Smooth muscle cell (in vitro differentiated cells): ENCODE measurements around the gene KCNN4. TPM values are rescaled to one million over a fixed set of nuclear protein-coding genes. Genes with fewer than 3 reads are reported as not detected.

Source experiments
- DNase-seq: peaks from one replicate; lab custom pipeline; 2025; ENCODE audit not compliant: unreplicated experiment; lab: John Stamatoyannopoulos, UW
- H2AFZ ChIP-seq: fragments of 200-600 bp; sonication (generic); 2 replicates; pipeline ENCODE4 v1.6.0; 2016; ENCODE audit warnings: antibody characterized with exemption, low read depth, mild to moderate bottlenecking
- H3F3A ChIP-seq: fragments of 200-600 bp; sonication (generic); 2 replicates; pipeline ENCODE4 v1.6.0; 2017; ENCODE audit warnings: antibody characterized with exemption, low read depth
- H3K27ac ChIP-seq: fragments of 200-600 bp; sonication (generic); 2 replicates; pipeline ENCODE4 v1.5.1; 2016; ENCODE audit warnings: low read depth, mild to moderate bottlenecking
- H3K27me3 ChIP-seq: fragments of 200-600 bp; sonication (generic); 2 replicates; pipeline ENCODE4 v1.6.1; 2016; ENCODE audit warnings: low read depth, mild to moderate bottlenecking
- H3K36me3 ChIP-seq: fragments of 200-600 bp; sonication (generic); 2 replicates; pipeline ENCODE4 v1.5.1; 2016; ENCODE audit warnings: low read depth
- H3K4me1 ChIP-seq: fragments of 200-600 bp; sonication (generic); 2 replicates; pipeline ENCODE4 v1.5.1; 2016; ENCODE audit warnings: low read depth
- H3K4me2 ChIP-seq: fragments of 200-600 bp; sonication (generic); 2 replicates; pipeline ENCODE4 v1.6.0; 2016; ENCODE audit warnings: mild to moderate bottlenecking
- H3K4me3 ChIP-seq: fragments of 200-600 bp; sonication (generic); 2 replicates; pipeline ENCODE4 v1.5.1; 2016; ENCODE audit warnings: mild to moderate bottlenecking
- H3K79me2 ChIP-seq: fragments of 200-600 bp; sonication (generic); 2 replicates; pipeline ENCODE4 v1.6.0; 2016; ENCODE audit warnings: low read depth, mild to moderate bottlenecking
- H3K9ac ChIP-seq: fragments of 200-600 bp; sonication (generic); 2 replicates; pipeline ENCODE4 v1.6.0; 2016; ENCODE audit warnings: low read depth
- H3K9me3 ChIP-seq: fragments of 200-600 bp; sonication (generic); replicated peaks from 2 replicates; pipeline ENCODE4 v1.5.1; 2016; ENCODE audit warnings: low read depth
- H4K20me1 ChIP-seq: fragments of 200-600 bp; sonication (generic); 2 replicates; pipeline ENCODE4 v1.6.0; 2016; ENCODE audit warnings: low read depth
- WGBS: methylation state at CpG from one replicate; pipeline ENCODE4 v1.1.7; 2016; ENCODE audit warnings: low lambda C conversion rate; 5-methylcytosine and 5-hydroxymethylcytosine counted together
- polyA plus RNA-seq: library from polyadenylated mRNA; unstranded; fragments of >200 nt; fragmentation: Nextera tagmentation; extraction: Ambion mirVana; gene quantifications from 2 replicates; pipeline ENCODE4 v1.2.1, GENCODE V29; 2016
- total RNA-seq: library from RNA; depleted of rRNA; stranded (reverse); fragments of >200 nt; gene quantifications from 2 replicates; pipeline ENCODE4 v1.2.3, GENCODE V29; 2014
- TF ChIP-seq, protein P1 (sequence below): fragments of 200-600 bp; sonication (generic); IDR thresholded peaks from 2 replicates; pipeline ENCODE4 v1.5.1; 2017; ENCODE audit warnings: borderline replicate concordance, mild to moderate bottlenecking, antibody characterized with exemption; ENCODE audit not compliant: insufficient read depth, poor library complexity, severe bottlenecking

The KCNN4 gene
- total and polyA plus RNA-seq, 2 experiments from 2014 or later = 1.7 to 4.0 TPM

GRCh38 chr19:43782689-43783231 lies 2.0 kb upstream of the KCNN4 start:
- no peak overlapping the region for H3K9ac ChIP-seq
- H3K9me3 ChIP-seq = no peaks in the 10 kb centered on the region
- no peaks in the 10 kb centered on the region for H4K20me1 ChIP-seq
- H3K4me3 ChIP-seq = no peak overlapping the region
- no peaks in the 10 kb centered on the region for H3K79me2 ChIP-seq
- H3K4me1 ChIP-seq = peaks cover 4% of the 10 kb centered on the region
- no peaks in the 10 kb centered on the region for H3K27me3 ChIP-seq
- no peak overlapping the region for H3K4me2 ChIP-seq
- 92% methylated on average over 23 of the region's 24 CpGs for WGBS
- H3K27ac ChIP-seq = no peak overlapping the region
- H2AFZ ChIP-seq = no peak overlapping the region
- DNase-seq = no peak
- no peaks in the 10 kb centered on the region for H3K36me3 ChIP-seq
- no peaks in the 10 kb centered on the region for H3F3A ChIP-seq
- TF ChIP-seq, protein P1, sequence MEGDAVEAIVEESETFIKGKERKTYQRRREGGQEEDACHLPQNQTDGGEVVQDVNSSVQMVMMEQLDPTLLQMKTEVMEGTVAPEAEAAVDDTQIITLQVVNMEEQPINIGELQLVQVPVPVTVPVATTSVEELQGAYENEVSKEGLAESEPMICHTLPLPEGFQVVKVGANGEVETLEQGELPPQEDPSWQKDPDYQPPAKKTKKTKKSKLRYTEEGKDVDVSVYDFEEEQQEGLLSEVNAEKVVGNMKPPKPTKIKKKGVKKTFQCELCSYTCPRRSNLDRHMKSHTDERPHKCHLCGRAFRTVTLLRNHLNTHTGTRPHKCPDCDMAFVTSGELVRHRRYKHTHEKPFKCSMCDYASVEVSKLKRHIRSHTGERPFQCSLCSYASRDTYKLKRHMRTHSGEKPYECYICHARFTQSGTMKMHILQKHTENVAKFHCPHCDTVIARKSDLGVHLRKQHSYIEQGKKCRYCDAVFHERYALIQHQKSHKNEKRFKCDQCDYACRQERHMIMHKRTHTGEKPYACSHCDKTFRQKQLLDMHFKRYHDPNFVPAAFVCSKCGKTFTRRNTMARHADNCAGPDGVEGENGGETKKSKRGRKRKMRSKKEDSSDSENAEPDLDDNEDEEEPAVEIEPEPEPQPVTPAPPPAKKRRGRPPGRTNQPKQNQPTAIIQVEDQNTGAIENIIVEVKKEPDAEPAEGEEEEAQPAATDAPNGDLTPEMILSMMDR = no peak

- H2AFZ ChIP-seq = no peak overlapping the region
- peaks cover 4% of the 10 kb centered on the region for H3K4me1 ChIP-seq
- no peaks in the 10 kb centered on the region for H3K9me3 ChIP-seq
- H3F3A ChIP-seq = no peaks in the 10 kb centered on the region
- no peaks in the 10 kb centered on the region for H3K27me3 ChIP-seq
- H3K4me2 ChIP-seq = no peak overlapping the region
- no peak overlapping the region for H3K9ac ChIP-seq
- no peak for DNase-seq
- H3K4me3 ChIP-seq = no peak overlapping the region
- 48% methylated on average over 8 of the region's 8 CpGs for WGBS
- H4K20me1 ChIP-seq = no peaks in the 10 kb centered on the region
- TF ChIP-seq, protein P1 = no peak
- H3K36me3 ChIP-seq = no peaks in the 10 kb centered on the region
- H3K79me2 ChIP-seq = no peaks in the 10 kb centered on the region
- no peak overlapping the region for H3K27ac ChIP-seq
These were observed 1.5 kb upstream of the KCNN4 start for GRCh38 chr19:43782311-43782660.

DNA sequence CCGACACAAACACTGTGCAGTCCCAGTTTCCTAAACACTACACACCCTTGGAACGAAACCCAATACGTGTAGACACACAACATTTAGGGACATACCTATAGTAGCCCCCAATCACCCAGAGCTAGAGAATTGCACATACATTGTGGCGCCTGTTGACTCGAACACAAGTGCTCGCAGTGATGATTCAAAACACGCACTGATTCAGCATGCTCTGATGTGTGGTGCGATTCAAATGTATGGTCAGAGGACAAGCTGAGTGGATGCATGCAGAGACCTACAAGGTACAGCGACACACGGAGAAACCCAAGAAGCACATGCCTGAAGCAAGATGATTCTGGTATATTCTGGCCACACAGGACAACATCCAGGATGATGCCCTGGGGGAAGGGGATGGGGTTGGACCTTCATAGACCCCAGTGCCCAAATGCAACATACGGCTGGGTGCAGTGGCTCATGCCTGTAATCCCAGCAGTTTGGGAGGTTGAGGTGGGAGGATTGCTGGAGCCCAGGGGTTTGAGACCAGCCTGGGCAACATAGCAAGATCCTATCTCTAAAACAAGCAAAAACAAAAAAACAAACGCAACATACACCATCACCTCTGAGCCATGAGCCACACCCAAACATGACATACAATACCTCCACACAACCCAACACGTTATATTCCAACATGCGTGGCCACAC lies 997 bp upstream of the KCNN4 start:
- no peak overlapping the region for H3K27ac ChIP-seq

More for the DNA sequence above, 997 bp upstream of the KCNN4 start:
- H3K79me2 ChIP-seq = no peaks in the 10 kb centered on the region
- no peak for DNase-seq
- no peaks in the 10 kb centered on the region for H3K9me3 ChIP-seq
- H3K4me2 ChIP-seq = peak overlapping the region; percentile 44
- H3K36me3 ChIP-seq = no peaks in the 10 kb centered on the region
- peaks cover 4% of the 10 kb centered on the region for H3K4me1 ChIP-seq
- no peak overlapping the region for H2AFZ ChIP-seq
- TF ChIP-seq, protein P1 = no peak
- no peak overlapping the region for H3K4me3 ChIP-seq
- H3K9ac ChIP-seq = no peak overlapping the region
- no peaks in the 10 kb centered on the region for H3F3A ChIP-seq
- no peaks in the 10 kb centered on the region for H4K20me1 ChIP-seq
- no peaks in the 10 kb centered on the region for H3K27me3 ChIP-seq
- 94% methylated on average over 14 of the region's 14 CpGs for WGBS
